Right forelimb (tissue), 1 donor: ENCODE measurements around the gene LYG1.
"Not testable (repeated sequence)": the region's sequence is repeated elsewhere in the genome, so short reads cannot be mapped to it uniquely, and the experiment has no call there.

Experiments
- DNase-seq: peaks from one replicate; pipeline ENCODE4 v3.0.0-alpha.2; 2018

The LYG1 gene

DNA sequence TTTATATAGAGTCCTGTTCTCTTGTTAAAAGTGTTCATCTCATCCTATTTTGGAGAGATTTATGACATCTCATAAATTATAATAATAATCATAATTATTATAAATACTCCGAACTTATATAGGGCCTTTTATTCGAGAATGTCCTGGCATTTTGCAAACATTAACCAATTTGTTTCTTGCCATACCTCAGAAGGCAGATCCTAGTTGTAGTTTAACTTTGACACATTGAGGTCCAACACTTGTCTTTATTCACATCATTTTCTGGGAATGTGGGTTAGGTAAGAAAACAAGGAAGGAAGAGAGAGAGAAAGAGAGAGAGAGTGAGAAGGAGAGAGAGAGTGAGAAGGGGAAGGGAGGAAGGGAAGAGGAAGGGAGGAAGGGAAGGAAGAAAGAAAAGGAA, at the start of gene LYG1:
Gene LYG1 (minus strand): TSS at position 101 of the 400 bp plus-strand sequence. CDS start 5,527 bp downstream, outside the sequence.
- not testable (repeated sequence) for DNase-seq

DNA sequence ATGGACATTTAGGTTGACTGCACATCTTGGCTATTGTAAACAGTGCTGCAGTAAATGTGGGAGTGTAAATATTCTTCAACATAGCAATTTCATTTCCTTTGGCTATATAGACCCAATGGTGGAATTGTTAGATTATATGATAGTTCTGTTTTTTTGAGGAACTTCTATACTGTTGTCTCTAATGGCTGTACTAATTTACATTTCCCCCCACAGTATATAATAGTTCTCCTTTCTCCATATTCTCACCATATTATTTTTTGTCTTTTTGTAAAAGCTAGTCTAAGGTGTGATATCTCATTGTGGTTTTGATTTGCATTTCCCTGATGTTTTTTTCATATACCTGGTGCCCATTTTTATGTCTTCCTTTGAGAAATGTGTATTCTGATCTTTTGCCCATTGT, 49.2 kb upstream of the LYG1 start:
- no peak for DNase-seq

DNA sequence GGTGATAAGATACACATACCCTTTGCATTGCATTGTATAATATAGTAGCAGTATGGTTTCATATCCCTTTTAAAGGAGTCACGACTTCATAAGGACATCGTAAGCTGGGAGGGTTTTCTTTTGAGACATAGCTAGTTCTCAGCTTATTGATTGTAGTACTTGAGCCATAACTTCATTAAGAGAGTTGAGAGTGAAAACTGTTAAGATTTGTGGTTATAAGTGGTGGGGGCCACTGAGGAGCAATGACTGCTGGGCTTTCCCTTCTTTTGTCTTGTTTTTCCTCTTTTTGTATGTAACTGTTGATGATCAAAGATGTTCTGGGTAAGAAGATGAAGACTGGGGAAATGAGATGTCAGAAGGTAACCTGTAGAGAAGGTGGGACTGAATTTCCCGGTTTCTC, 47.2 kb upstream of the LYG1 start:
- no peak for DNase-seq

GRCh38 chr2:99346218-99346617, 45.2 kb upstream of the LYG1 start:
- DNase-seq = no peak

DNA sequence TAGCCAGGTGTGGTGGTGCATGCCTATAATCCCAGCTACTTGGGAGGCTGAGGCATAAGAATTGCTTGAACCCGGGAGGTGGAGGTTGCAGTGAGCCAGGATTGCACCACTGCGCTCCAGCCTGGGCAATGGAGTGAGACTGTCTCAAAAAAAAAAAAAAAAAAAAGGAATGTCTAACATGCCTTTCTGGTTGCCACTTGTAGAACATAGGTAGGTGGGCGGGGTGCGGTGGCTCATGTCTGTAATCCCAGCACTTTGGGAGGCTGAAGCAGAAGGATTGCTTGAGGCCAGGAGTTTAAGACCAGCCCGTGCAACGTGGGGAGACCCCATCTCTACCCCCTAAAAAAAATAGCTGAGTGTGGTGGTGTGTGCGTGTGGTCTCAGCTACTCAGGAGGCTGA, 44.4 kb upstream of the LYG1 start:
- DNase-seq = not testable (repeated sequence)

GRCh38 chr2:99342536-99342935, 41.5 kb upstream of the LYG1 start:
- no peak for DNase-seq

DNA sequence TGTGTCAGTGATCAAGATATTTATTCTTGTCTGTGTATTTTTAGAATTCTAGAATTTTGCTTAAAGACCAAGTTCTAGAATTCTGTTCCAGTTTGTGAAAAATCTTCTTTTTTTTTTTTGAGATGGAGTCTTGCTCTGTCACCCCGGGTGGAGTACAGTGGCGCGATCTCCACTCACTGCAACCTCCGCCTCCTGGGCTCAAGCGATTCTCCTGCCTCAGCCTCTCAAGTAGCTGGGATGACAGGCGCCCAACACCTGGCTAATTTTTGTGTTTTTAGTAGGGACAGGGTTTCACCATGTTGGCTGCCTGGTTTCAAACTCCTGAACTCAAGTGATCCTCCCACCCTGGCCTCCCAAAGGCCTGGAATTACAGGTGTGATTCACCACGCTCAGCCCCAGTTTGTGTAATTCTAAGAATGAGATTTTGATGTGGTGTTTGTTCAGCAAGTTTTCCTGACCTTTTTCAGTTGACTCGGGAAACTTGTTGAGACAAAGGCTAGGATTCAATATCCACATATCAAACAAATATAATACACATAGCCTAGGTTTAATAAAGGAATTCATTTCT, 39.8 kb upstream of the LYG1 start:
- DNase-seq = no peak

- DNase-seq = no peak
These were observed 37.1 kb upstream of the LYG1 start for GRCh38 chr2:99338029-99338585.

GRCh38 chr2:99337113-99338028, 36.4 kb upstream of the LYG1 start, which contains the start of gene EIF5B:
TSS of gene EIF5B (plus strand) at chr2:99337389. CDS start at chr2:99337555, 166 bp downstream.
- DNase-seq = peak; percentile 95

- DNase-seq = no peak
These were observed 35.8 kb upstream of the LYG1 start for GRCh38 chr2:99336804-99337112.

GRCh38 chr2:99335911-99336803, 35.2 kb upstream of the LYG1 start, which contains the start of gene TXNDC9:
TSS of gene TXNDC9 (minus strand) at chr2:99336333. CDS start at chr2:99333210, 3,123 bp downstream.
- peak; percentile 98 for DNase-seq

- no peak for DNase-seq
These were observed 24.4 kb upstream of the LYG1 start for GRCh38 chr2:99325384-99325783.

GRCh38 chr2:99317873-99318200, 16.8 kb upstream of the LYG1 start:
- DNase-seq = not testable (repeated sequence)

DNA sequence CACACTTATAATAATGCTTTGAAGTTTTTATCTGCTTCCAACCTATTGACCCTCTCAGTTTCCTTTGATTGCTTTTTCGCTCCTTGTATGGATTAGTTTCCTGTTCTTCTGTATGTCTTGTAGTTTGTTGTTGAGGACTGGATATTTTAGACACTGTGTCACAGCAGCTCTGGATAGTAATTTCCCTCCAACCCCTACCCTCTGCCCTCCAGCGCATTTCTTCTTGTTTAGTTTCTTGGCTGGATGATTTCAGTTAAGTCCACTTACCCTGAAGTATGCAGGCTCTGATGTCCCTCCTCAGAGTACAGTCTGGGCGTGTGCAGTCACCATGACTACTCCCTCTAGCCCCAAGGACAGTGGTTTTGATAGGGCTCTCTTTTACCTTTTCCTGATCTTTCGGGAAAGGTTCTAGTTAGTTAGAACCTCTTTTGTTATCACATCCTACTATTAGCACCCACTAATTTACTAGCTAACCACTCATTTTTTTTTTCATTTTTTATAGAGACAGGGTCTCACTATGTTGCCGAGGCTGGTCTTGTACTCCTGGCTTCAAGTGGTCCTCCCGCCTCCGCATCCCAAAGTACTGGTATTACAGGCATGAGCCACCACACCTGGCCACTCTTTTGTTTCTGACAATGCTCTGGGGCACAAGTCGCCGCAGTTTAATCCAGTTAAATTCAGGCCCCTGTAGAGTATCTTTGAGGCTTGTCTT, 16.3 kb upstream of the LYG1 start:
- DNase-seq = no peak

- no peak for DNase-seq
These were observed 1.4 kb downstream of the LYG1 start for GRCh38 chr2:99299580-99299979.

GRCh38 chr2:99297994-99298393, 3.0 kb downstream of the LYG1 start:
- DNase-seq = no peak

- DNase-seq = no peak
These were observed 15.5 kb downstream of the LYG1 start for GRCh38 chr2:99285526-99285925.

DNA sequence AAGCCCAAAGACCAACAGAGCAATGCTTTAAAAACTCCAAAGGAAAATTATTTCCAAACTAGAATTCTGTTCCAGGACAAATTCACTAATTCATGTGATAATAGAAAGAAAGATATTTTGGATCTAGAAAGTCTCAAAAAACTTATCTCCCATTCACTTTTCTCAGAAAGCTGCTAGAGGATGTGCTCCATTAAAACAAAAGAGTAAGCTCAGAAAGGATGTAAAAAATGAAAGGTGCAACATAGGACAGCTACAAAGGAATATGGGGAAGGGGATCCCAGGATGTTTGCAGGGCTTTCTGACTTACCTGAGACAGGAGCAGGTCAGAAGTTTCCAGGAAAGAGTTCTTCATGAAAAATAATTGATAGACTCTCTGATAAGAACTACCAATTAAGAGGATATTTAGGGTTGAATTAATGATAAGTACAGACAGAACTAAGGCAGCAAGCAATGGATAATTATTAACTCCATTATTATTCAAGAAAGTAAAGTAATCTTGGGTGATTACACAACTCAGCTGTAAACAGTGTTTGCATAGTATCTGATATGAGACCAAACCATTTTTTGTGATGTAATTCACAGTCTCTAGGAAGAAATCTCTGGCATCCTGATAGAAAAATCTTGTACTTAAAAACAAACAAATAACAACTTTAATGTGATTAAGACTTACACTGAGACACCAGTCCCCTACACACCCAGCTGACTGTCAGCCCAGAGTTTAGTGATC, 20.9 kb downstream of the LYG1 start:
- DNase-seq = no peak

DNA sequence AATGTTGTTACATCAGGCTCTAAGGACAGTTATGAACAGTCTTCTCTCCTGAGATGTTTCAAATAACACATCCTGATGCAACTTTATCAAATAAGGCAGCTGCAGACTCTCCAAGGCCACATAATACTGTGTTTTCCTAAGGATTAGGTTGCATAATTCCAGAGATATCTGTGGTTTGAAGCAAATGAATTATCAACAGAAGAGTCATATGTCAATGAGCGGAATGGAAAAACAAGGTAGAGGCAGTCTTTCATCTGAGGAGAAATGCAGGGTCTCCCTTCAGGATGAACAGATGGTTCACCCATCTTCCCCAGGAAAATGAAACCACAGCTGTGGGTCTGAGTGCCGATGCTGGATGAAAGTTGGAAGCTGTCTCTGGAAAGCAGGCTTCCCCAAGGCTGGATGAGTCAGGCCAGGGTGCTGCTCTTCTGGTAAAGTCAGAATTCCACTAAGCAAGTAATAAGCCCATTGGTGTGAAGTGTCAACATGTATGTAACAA, 22.2 kb downstream of the LYG1 start:
- DNase-seq = no peak

DNA sequence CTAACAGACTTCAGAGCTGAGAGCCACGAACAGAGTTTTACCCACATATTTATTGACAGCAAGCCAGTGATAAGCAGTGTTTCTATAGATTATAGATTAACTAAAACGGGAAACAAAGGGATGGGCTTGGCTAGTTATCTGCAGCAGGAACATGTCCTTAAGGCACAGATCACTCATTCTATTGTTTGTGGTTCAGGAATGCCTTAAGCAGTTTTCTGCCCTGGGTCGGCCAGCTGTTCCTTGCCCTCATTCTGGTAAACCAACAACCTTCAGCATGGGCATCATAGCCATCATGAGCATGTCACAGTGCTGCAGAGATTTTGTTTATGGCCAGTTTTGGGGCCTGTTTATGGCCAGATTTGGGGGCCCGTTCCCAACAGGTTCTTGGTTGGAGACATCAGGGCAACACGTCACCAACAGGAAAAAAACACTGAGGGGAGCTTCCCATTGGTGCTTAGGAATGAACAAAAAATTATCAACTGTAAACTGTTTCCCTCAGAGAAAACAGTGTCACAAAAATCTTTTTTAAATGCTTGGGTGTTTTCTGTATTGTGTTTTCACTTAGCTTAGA, 22.7 kb downstream of the LYG1 start:
- not testable (repeated sequence) for DNase-seq

- no peak for DNase-seq
These were observed 25.1 kb downstream of the LYG1 start for GRCh38 chr2:99275882-99276281.
